ENCODE measurements around the gene THSD7A.

Gene THSD7A

DNA sequence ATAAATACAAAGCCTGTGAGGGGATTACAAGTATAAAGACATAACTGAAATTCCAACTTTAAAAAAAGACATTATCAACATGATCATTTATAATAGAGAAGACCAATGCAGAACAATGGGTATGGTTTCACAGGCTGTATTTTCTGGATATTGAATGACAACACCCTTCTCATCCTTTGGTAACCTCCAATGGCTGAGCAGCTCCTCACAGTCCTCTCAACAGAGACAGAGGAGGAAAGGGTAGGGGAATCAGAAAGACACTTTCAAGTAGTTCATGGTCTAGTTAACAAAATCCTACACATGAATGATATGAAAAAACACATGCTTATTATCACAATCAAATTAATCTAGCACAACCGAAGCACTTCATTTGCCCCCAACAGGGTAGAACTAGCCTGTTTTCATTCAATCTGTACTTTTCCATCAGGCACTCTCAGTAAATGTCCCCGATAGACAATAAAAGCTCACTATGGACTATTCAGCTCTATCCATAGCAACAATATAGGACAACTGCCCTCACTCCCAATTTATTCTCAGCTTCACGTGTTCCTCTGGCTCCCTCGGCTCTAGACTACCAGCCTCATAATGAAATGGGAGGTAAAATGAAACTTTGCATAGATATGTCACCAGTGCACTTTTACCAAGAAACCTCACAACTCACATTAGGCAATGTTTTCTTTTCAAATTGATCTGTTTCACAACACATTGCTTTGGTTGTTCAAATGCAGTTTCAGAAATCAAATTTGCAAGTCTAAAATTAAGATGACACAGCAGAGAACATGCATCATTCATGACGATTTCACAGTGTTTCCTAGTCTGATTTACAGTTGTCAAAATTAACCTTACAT, 211.4 kb downstream of the THSD7A start:
- Histone ChIP-seq H3K9me3 (replicated peaks; ENCODE audit: low read length) (peaks cover 3% of the 10 kb centered on the region), H3K36me3 (ENCODE audit: insufficient read depth, low read length) (no peaks in the 10 kb centered on the region), H3K4me2 (ENCODE audit: low read length) (no peak overlapping the region), H3K27me3 (ENCODE audit: control insufficient read depth, insufficient read depth, low read length) (no peaks in the 10 kb centered on the region), H3K4me3 (ENCODE audit: low read length) (no peak overlapping the region), H3K9ac (ENCODE audit: low read depth, low read length) (no peak overlapping the region), H3K4me1 (ENCODE audit: control insufficient read depth, insufficient read depth, low read length) (no peaks in the 10 kb centered on the region)

DNA sequence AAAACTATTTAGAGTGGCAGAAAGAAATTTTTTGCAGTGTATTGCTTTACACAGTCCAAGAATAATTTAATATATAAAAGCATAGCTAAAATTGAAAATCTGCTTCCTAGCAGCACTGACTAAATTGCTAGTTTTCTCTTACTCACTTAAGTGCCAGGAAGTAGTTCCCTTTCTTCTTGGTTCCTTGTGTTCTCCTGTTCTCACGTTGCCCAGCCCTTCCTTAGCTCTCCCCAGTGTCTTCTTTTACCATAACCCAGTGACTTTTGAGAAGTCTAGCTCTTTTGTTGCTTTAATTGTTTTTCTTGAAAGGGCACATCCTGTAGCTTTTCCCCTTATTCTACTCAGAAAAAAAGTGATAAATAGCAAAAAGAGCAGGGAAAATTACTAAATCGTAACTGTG, 215.5 kb downstream of the THSD7A start:
- H3K4me2 ChIP-seq (ENCODE audit: low read length), result no peak overlapping the region
- H3K27me3 ChIP-seq (ENCODE audit: control insufficient read depth, insufficient read depth, low read length), result no peaks in the 10 kb centered on the region
- no peaks in the 10 kb centered on the region for H3K4me1 ChIP-seq (ENCODE audit: control insufficient read depth, insufficient read depth, low read length)
- H3K4me3 ChIP-seq (ENCODE audit: low read length), result no peak overlapping the region
- no peaks in the 10 kb centered on the region for H3K36me3 ChIP-seq (ENCODE audit: insufficient read depth, low read length)
- no peaks in the 10 kb centered on the region for H3K9me3 ChIP-seq (replicated peaks; ENCODE audit: low read length)
- H3K9ac ChIP-seq (ENCODE audit: low read depth, low read length), result no peak overlapping the region

DNA sequence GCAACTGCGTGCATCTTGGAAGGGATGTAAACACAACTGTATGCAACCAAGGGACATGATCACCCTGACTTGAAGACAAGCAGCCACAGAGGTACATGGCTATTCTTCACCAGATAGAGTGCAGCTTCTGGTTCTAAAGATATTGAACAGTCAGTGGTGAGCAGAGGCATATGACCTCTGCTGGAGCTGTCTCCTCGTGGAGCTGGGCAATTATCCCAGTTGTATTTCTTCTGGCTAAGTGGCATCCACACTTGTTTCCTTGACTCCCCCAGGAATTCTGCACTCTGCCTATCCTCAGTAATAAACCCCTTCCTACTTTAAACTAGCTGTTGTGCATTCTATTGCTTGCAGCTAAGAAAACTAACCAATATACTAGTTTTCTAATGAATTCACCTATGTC, 216.8 kb downstream of the THSD7A start:
- Histone ChIP-seq H3K9me3 (replicated peaks; ENCODE audit: low read length) (no peaks in the 10 kb centered on the region), H3K4me3 (ENCODE audit: low read length) (no peak overlapping the region), H3K9ac (ENCODE audit: low read depth, low read length) (no peak overlapping the region), H3K4me2 (ENCODE audit: low read length) (no peak overlapping the region), H3K36me3 (ENCODE audit: insufficient read depth, low read length) (no peaks in the 10 kb centered on the region), H3K4me1 (ENCODE audit: control insufficient read depth, insufficient read depth, low read length) (no peaks in the 10 kb centered on the region), H3K27me3 (ENCODE audit: control insufficient read depth, insufficient read depth, low read length) (no peaks in the 10 kb centered on the region)

DNA sequence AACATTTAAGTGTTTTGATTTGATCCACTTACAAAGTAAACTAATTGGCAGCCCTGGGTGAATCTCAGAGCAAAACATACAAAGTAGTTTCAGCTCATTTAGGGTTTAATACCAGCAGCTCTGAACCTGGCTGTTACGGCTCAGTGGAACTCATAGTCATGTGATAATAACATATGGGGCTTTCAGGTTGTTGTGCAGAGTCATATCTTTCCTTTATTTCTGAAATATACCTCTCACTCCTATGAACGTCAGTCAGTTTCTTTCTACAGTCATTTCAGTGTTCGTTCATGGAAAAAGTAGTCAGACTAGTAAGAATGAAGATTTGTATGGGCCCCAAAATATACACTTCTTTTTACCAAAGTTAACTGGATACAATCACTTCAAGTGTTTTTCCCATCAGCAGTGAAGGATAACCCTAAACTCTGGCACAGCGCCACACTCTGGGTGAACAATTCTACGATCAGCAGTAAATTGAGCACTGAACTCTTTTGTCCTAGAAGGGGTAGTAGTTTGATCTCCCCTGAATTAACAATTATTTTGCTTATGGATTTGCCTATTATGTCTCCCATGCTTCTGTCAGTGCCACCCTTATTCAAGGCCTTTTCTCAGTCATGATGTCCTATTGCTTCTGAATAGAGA, 218.6 kb downstream of the THSD7A start:
- Histone ChIP-seq H3K4me1 (ENCODE audit: control insufficient read depth, insufficient read depth, low read length) (no peaks in the 10 kb centered on the region), H3K4me3 (ENCODE audit: low read length) (no peak overlapping the region), H3K27me3 (ENCODE audit: control insufficient read depth, insufficient read depth, low read length) (no peaks in the 10 kb centered on the region), H3K9ac (ENCODE audit: low read depth, low read length) (no peak overlapping the region), H3K36me3 (ENCODE audit: insufficient read depth, low read length) (no peaks in the 10 kb centered on the region), H3K9me3 (replicated peaks; ENCODE audit: low read length) (no peaks in the 10 kb centered on the region), H3K4me2 (ENCODE audit: low read length) (no peak overlapping the region)

DNA sequence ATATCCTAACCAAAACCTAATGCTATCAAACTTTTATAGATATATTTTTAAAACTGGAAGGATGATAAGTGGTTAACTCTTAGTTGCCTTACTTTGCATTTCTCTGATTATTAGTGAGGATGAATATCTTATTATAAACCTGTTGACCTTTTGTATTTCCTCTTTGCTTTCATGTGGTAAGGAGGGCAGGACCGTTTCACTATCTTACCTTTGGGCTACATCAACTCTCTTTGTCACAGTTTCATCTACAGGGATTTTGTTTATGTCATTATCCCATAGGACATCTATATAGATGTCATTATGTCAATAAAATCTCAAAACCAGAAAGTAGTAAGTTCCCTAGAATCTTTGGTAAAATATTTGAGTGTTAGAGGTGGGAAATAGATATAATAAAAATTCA, 219.3 kb downstream of the THSD7A start:
- no peak overlapping the region for H3K4me3 ChIP-seq (ENCODE audit: low read length)
- no peak overlapping the region for H3K9ac ChIP-seq (ENCODE audit: low read depth, low read length)
- no peaks in the 10 kb centered on the region for H3K4me1 ChIP-seq (ENCODE audit: control insufficient read depth, insufficient read depth, low read length)
- no peaks in the 10 kb centered on the region for H3K9me3 ChIP-seq (replicated peaks; ENCODE audit: low read length)
- H3K36me3 ChIP-seq (ENCODE audit: insufficient read depth, low read length), result no peaks in the 10 kb centered on the region
- no peak overlapping the region for H3K4me2 ChIP-seq (ENCODE audit: low read length)
- H3K27me3 ChIP-seq (ENCODE audit: control insufficient read depth, insufficient read depth, low read length), result no peaks in the 10 kb centered on the region

DNA sequence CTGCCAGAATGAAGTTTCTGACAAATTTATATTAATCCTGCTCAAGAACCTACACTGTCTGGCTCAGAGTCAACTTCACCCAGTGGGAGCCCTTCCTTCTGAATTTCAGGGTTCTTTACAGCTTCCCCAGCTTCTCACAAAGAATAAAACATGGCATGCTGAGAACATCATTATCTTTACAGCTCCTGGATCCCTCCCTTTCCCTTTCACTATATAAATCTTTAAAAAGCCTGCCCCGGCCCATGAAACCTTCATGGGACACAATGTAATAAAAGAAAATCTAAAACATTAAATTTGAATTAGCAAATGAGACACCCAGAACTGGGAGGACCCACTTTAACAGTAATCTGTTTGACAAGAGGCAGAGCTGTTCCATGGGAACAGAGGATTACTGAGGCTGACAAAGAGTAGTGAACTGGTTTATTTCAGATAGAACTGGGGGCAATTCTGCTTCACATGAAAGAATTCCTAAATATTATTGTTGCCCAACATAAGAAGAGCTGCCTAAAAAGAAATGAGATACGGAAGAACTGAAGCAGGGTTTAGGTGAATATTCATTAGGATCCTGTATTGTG, 222.8 kb downstream of the THSD7A start:
- H3K36me3 ChIP-seq (ENCODE audit: insufficient read depth, low read length), result no peaks in the 10 kb centered on the region
- no peaks in the 10 kb centered on the region for H3K9me3 ChIP-seq (replicated peaks; ENCODE audit: low read length)
- H3K9ac ChIP-seq (ENCODE audit: low read depth, low read length), result no peak overlapping the region
- H3K4me1 ChIP-seq (ENCODE audit: control insufficient read depth, insufficient read depth, low read length), result peaks cover 3% of the 10 kb centered on the region
- no peak overlapping the region for H3K4me2 ChIP-seq (ENCODE audit: low read length)
- no peak overlapping the region for H3K4me3 ChIP-seq (ENCODE audit: low read length)
- H3K27me3 ChIP-seq (ENCODE audit: control insufficient read depth, insufficient read depth, low read length), result no peaks in the 10 kb centered on the region

DNA sequence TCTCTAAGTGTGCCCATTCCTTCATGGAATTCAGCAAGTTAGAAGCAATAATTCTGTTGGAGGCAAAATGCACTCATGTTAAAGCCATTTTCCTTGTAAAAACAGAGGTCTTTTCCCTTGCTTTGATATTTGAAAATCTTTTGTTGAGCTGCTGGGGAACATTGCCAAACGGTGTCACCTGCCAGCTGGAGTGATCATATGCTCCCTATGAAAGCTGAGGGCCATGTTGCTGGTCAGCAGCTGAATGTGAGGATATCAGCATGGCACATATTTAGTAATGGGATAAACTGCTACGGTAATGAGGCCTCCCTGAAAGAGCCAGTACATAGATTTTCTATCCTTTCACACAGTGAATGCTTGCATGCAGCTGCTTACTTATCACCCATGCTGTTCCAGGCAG, 224.3 kb downstream of the THSD7A start:
- H3K9ac ChIP-seq (ENCODE audit: low read depth, low read length), result no peak overlapping the region
- no peaks in the 10 kb centered on the region for H3K9me3 ChIP-seq (replicated peaks; ENCODE audit: low read length)
- H3K4me2 ChIP-seq (ENCODE audit: low read length), result no peak overlapping the region
- H3K36me3 ChIP-seq (ENCODE audit: insufficient read depth, low read length), result no peaks in the 10 kb centered on the region
- H3K4me3 ChIP-seq (ENCODE audit: low read length), result no peak overlapping the region
- H3K27me3 ChIP-seq (ENCODE audit: control insufficient read depth, insufficient read depth, low read length), result no peaks in the 10 kb centered on the region
- H3K4me1 ChIP-seq (ENCODE audit: control insufficient read depth, insufficient read depth, low read length), result peaks cover 3% of the 10 kb centered on the region

DNA sequence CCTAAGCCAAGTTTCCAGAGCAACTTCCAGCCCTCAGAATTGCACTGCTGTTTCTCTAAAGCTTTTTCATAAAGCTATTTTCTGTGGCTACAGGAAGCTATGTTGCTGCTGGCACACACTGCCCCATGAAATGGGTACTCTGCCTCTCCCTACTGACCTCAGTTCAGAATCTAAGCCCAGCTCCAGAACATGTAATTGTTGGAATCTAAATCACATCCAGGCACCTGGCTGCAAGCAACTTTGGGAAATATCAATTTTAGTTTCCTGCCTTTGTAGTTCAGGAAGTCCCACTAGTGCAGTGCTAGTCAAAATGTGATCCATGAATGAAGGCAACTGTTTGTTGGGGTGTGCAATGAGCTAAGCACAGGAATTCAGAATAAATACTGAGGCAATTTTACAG, 226.2 kb downstream of the THSD7A start:
- no peaks in the 10 kb centered on the region for H3K9me3 ChIP-seq (replicated peaks; ENCODE audit: low read length)
- H3K4me1 ChIP-seq (ENCODE audit: control insufficient read depth, insufficient read depth, low read length), result peaks cover 3% of the 10 kb centered on the region
- H3K36me3 ChIP-seq (ENCODE audit: insufficient read depth, low read length), result no peaks in the 10 kb centered on the region
- no peaks in the 10 kb centered on the region for H3K27me3 ChIP-seq (ENCODE audit: control insufficient read depth, insufficient read depth, low read length)
- H3K4me3 ChIP-seq (ENCODE audit: low read length), result no peak overlapping the region
- H3K4me2 ChIP-seq (ENCODE audit: low read length), result no peak overlapping the region
- no peak overlapping the region for H3K9ac ChIP-seq (ENCODE audit: low read depth, low read length)

DNA sequence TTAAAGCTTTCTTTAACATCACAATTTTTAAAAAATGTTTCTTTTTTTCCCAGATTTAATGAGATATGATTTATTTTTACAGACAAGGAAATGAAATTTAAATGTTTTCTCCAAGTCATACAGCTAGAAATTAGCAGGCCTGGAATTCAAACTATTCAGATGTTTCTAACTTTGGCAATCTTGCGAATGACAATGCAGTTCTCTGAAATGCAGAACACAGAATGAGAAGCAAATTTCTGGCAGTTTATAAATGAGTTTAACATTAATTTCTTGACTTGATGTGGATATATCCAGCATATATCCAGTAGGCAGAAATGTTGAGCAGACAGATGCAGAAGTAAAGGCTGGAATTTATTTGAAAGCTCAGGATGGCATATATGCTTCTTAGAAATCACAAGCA, 227.5 kb downstream of the THSD7A start:
- no peak overlapping the region for H3K4me2 ChIP-seq (ENCODE audit: low read length)

DNA sequence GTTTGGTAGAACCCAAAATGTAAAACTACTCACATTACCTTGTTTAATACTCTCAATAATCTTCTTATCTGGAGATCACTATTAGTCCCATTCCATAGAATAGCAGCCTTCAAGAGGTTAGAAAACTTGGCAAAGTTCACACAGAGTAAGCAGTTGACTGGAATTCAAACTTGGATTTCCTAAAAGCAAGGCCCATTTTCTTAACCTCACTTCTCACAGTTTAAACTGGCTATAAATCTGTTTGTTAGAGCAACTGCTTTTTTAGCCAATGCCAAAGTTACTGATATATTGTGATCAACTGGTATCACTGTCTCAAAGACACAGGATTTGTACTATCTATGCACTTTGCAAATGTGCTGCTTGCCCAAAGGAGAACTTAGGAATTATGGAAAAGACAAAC, 230.2 kb downstream of the THSD7A start:
- H3K9ac ChIP-seq (ENCODE audit: low read depth, low read length), result no peak overlapping the region
- no peak overlapping the region for H3K4me3 ChIP-seq (ENCODE audit: low read length)
- no peak overlapping the region for H3K4me2 ChIP-seq (ENCODE audit: low read length)
- H3K9me3 ChIP-seq (replicated peaks; ENCODE audit: low read length), result no peaks in the 10 kb centered on the region
- H3K4me1 ChIP-seq (ENCODE audit: control insufficient read depth, insufficient read depth, low read length), result peaks cover 3% of the 10 kb centered on the region
- H3K36me3 ChIP-seq (ENCODE audit: insufficient read depth, low read length), result no peaks in the 10 kb centered on the region
- H3K27me3 ChIP-seq (ENCODE audit: control insufficient read depth, insufficient read depth, low read length), result no peaks in the 10 kb centered on the region

More for the DNA sequence above, 227.5 kb downstream of the THSD7A start:
- Histone ChIP-seq H3K9ac (ENCODE audit: low read depth, low read length) (no peak overlapping the region), H3K27me3 (ENCODE audit: control insufficient read depth, insufficient read depth, low read length) (no peaks in the 10 kb centered on the region), H3K36me3 (ENCODE audit: insufficient read depth, low read length) (no peaks in the 10 kb centered on the region), H3K4me3 (ENCODE audit: low read length) (no peak overlapping the region), H3K9me3 (replicated peaks; ENCODE audit: low read length) (no peaks in the 10 kb centered on the region), H3K4me1 (ENCODE audit: control insufficient read depth, insufficient read depth, low read length) (peaks cover 3% of the 10 kb centered on the region)

DNA sequence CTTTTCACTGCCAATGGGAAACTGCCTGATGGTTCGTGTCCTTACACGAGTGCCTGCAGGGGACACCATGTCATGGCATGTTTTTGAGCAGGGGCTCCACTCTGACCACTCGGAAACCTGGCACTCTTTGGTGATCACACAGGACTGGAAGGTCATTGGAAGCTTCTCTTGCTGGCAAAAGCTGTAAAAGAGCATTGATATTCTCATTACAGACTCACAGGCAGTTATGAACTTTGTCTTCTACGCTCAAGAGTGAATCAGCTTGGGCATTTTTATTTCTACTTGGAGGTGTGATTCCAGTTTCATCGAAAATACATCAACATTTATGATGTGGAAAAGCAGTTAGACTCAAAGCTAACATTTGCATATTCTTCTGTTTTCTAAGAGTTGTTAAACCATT, 238.7 kb downstream of the THSD7A start:
- Histone ChIP-seq H3K4me2 (ENCODE audit: low read length) (no peak overlapping the region), H3K9me3 (replicated peaks; ENCODE audit: low read length) (no peaks in the 10 kb centered on the region), H3K4me1 (ENCODE audit: control insufficient read depth, insufficient read depth, low read length) (no peaks in the 10 kb centered on the region), H3K9ac (ENCODE audit: low read depth, low read length) (no peak overlapping the region), H3K36me3 (ENCODE audit: insufficient read depth, low read length) (no peaks in the 10 kb centered on the region), H3K27me3 (ENCODE audit: control insufficient read depth, insufficient read depth, low read length) (no peaks in the 10 kb centered on the region), H3K4me3 (ENCODE audit: low read length) (no peak overlapping the region)

All from skeletal muscle satellite cell (primary cell).